RPMI7951 (cell line): ENCODE results near the gene ANKRD66. TPM values are rescaled to one million over a fixed set of nuclear protein-coding genes. Genes with fewer than 3 reads are reported as not detected.

Experiments
- DNase-seq: peaks from one replicate; pipeline ENCODE4 v3.0.0-alpha.2; 2012; ENCODE audit warnings: low read depth
- total RNA-seq: library from RNA; depleted of rRNA; stranded (reverse); fragments of >200 nt; shearing (Covaris generic); gene quantifications from 2 replicates; pipeline ENCODE4 v1.2.3, GENCODE V29; 2014; rRNA removed

ANKRD66 gene
- total RNA-seq, 1 experiment from 2014 or later, result not detected

DNA sequence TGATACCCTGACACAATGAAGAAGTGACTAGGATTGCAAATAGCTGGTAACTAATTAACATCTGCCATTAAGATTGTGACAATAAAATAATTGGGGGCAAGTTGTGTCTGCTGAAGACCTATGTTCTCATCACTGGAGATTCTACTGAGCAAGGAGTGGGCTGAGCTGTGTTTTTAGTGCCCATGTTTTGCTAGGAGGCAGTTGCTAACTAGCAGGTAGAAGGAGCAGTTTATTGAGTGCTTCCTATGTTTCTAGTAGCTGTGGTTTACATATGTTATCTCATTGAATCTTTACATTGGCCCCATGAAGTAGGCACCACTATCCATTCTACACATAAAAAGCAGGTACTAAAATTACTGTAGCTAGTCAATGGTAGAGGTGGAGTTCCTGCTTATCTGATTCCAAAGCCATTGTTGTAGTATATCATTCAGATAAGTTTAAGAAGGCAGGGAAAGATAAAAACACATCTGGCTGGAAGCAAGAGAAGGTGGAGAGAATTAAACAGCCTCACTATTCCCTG, 43.7 kb downstream of the ANKRD66 start:
- no peak for DNase-seq

- DNase-seq, result no peak
These were observed 45.9 kb downstream of the ANKRD66 start for GRCh38 chr6:46792635-46793034.

DNA sequence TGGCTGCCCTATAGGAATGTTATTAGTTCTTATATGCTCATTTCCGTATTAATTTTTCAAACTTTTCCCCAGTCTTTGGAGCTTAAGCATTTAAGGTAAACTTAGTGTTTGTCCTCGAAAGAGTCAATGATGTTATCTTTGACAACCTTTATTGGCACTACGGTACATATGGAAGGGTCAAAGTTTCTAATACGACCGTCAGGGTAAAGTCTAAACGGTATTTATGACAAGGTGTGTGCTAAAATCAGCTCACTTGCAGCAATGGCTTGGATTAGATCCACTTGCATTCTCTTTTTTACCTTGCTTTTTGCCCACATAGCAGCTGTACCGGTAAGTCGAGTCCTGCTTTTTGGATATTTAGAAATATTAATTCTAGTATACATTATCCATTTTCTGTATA, 46.4 kb downstream of the ANKRD66 start, which contains the start of gene MEP1A:
TSS of gene MEP1A (plus strand) at position 252 of the 400 bp plus-strand sequence. CDS start at position 262, 10 bp downstream.
- DNase-seq, result no peak

DNA sequence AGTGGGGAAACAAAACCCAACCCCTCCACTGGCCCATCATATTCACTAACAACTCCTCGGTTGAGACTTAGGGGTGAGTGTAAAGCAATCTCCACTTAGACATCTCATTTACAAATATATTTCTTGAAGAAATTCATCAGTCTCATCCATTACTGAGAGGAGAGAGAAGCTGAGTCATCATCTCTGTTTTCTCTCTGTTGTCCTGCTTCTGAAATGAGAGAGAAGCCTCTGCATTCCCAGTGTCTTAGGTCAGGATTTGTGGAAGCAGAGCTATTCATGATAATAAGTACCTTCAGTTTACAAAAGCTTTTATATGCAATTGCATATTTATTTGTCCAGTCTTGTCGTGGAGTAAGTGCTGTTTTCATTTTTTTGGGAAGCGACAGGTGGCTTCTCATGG, 47.3 kb downstream of the ANKRD66 start:
- no peak for DNase-seq

DNA sequence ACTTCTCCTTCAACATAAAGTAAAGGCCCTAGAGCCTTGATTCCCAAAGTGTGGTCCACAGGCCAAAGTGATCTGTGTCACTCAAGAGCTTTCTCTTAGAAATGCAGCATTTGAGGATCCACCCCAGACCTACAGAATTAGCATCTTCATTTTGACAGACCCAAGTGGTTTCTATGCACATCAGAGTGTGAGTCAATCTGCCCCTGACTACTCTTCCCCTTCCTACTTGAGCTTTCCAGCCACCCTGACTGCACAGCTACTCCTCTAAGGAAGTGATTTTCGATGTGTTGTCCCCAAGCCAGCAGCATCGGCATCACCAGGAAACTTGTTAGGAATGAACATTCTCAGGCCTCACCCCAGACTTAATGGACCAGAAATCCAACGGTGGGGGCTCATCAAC, 49.1 kb downstream of the ANKRD66 start:
- DNase-seq, result no peak

- DNase-seq, result peak; percentile 31
These were observed 50.3 kb downstream of the ANKRD66 start for GRCh38 chr6:46796848-46797580.

DNA sequence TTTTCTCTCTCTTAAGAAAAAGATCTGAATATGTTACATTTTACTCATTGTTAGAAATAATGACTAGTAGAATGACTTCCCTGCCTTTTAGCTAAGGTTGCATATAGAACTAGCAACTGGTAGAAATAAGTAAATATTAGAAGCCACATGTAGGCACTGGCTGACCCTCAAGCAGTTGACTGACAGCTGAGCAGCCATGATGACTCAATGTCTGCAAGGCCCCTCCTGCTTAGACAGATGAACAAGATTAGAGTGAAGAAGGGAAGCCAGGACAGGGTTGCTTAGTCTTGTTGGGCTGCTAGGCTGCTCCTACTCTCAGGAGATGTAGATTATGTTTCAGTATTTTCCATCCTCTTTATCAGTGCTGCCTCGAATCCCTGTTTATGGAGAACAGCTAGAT, 52.9 kb downstream of the ANKRD66 start:
- peak; percentile 7 for DNase-seq

- no peak for DNase-seq
These were observed 62.1 kb downstream of the ANKRD66 start for GRCh38 chr6:46808806-46809205.

Other genes starting within 250 kb of the ANKRD66 start
- gene CYP39A1, start 94.1 kb upstream of the ANKRD66 start, total RNA-seq, result 1.8 and 2.3 TPM in 2 replicates
- gene SLC25A27, start 94.0 kb upstream of the ANKRD66 start, total RNA-seq, result 1.8 and 2.6 TPM in 2 replicates
- not detected in 2 replicates for gene TDRD6, start 59.0 kb upstream of the ANKRD66 start, total RNA-seq
- gene PLA2G7, start 11.6 kb upstream of the ANKRD66 start, total RNA-seq, result 0.48 and 0.59 TPM in 2 replicates
- not detected in 2 replicates for gene MEP1A, start 46.5 kb downstream of the ANKRD66 start, total RNA-seq
- gene ADGRF5, start 175.0 kb downstream of the ANKRD66 start, total RNA-seq, result 0.12 and 0.20 TPM in 2 replicates